HepG2 (cell line): ENCODE results near the gene APIP. TPM values are rescaled to one million over a fixed set of nuclear protein-coding genes. Genes with fewer than 3 reads are reported as not detected.

Experiments
- ELF4 ChIP-seq: sonication (generic); formaldehyde crosslinking; IDR thresholded peaks from 2 replicates; pipeline ENCODE4 v1.5.0; 2020; ENCODE audit warnings: missing genetic modification reagents, mild to moderate bottlenecking, moderate library complexity, borderline replicate concordance
- HHEX ChIP-seq: IDR thresholded peaks from 2 replicates; pipeline ENCODE4 v1.6.1; 2016; ENCODE audit warnings: control low read depth
- IRF2 ChIP-seq: IDR thresholded peaks from 2 replicates; pipeline ENCODE4 v1.6.1; 2018; ENCODE audit warnings: missing genetic modification reagents, missing compliant biosample characterization
- MAF1 ChIP-seq: sonication (generic); formaldehyde crosslinking; IDR thresholded peaks from 2 replicates; pipeline ENCODE4 v1.5.0; 2020; ENCODE audit warnings: missing genetic modification reagents, borderline replicate concordance
- MATR3 ChIP-seq: sonication (generic); formaldehyde crosslinking; IDR thresholded peaks from 2 replicates; pipeline ENCODE4 v1.4.0; 2020; ENCODE audit warnings: missing genetic modification reagents
- PCBP2 ChIP-seq: fragments of 200-400 bp; formaldehyde crosslinking; optimal IDR thresholded peaks from 2 replicates; pipeline ENCODE3; 2018; ENCODE audit warnings: low read length, low read depth; ENCODE audit not compliant: poor library complexity, severe bottlenecking
- RARA ChIP-seq: IDR thresholded peaks from 2 replicates; pipeline ENCODE4 v1.6.1; 2016; ENCODE audit warnings: missing genetic modification reagents, missing compliant biosample characterization
- SMAD9 ChIP-seq: sonication (generic); formaldehyde crosslinking; IDR thresholded peaks from 2 replicates; pipeline ENCODE4 v1.5.1; 2020; ENCODE audit warnings: mild to moderate bottlenecking, missing genetic modification reagents
- SMARCE1 ChIP-seq: fragments of 450-650 bp; IDR thresholded peaks from 2 replicates; pipeline ENCODE4 v1.6.1; 2017; ENCODE audit warnings: borderline replicate concordance
- SOX6 ChIP-seq, 2 experiments: fragments of 450-650 bp in 1 of 2; sonication (generic) in 1 of 2; formaldehyde crosslinking in 1 of 2; IDR thresholded peaks; 2 replicates each; pipeline versions ENCODE4 v1.4.0 to v1.6.1; 2017 to 2020; ENCODE audit warnings: antibody characterized with exemption in 1 of 2, mild to moderate bottlenecking in 1 of 2, missing genetic modification reagents in 1 of 2
- ZBTB21 ChIP-seq: sonication (generic); formaldehyde crosslinking; IDR thresholded peaks from 2 replicates; pipeline ENCODE4 v1.4.0; 2020; ENCODE audit warnings: missing genetic modification reagents
- ZFP62 ChIP-seq: sonication (generic); formaldehyde crosslinking; IDR thresholded peaks from 2 replicates; pipeline ENCODE4 v1.4.0; 2020; ENCODE audit warnings: missing genetic modification reagents
- ZNF329 ChIP-seq: sonication (generic); formaldehyde crosslinking; IDR thresholded peaks from 2 replicates; pipeline ENCODE4 v1.9.0; 2021; ENCODE audit warnings: low read depth, mild to moderate bottlenecking, missing genetic modification reagents
- ZNF362 ChIP-seq: sonication (generic); formaldehyde crosslinking; IDR thresholded peaks from 2 replicates; pipeline ENCODE4 v1.4.0; 2020; ENCODE audit warnings: missing genetic modification reagents, mild to moderate bottlenecking, borderline replicate concordance
- ZNF431 ChIP-seq: sonication (generic); formaldehyde crosslinking; IDR thresholded peaks from 2 replicates; pipeline ENCODE4 v1.9.0; 2022; ENCODE audit warnings: missing genetic modification reagents, low read depth, mild to moderate bottlenecking, borderline replicate concordance
- ZNF703 ChIP-seq: sonication (generic); formaldehyde crosslinking; IDR thresholded peaks from 2 replicates; pipeline ENCODE4 v1.5.1; 2020; ENCODE audit warnings: missing genetic modification reagents, mild to moderate bottlenecking, moderate library complexity, borderline replicate concordance
- ZSCAN12 ChIP-seq: sonication (generic); formaldehyde crosslinking; IDR thresholded peaks from 2 replicates; pipeline ENCODE4 v1.9.0; 2021; ENCODE audit warnings: mild to moderate bottlenecking, missing genetic modification reagents
- ZSCAN20 ChIP-seq: sonication (generic); formaldehyde crosslinking; IDR thresholded peaks from 2 replicates; pipeline ENCODE4 v1.4.0; 2020; ENCODE audit warnings: missing genetic modification reagents, mild to moderate bottlenecking, borderline replicate concordance
- polyA plus RNA-seq, 8 experiments: library from polyadenylated mRNA; depleted of rRNA in 3 of 8; stranded (reverse) in 7 of 8; unstranded in 1 of 8; fragments of >200 nt; fragmentation: Illumina TruSeq in 4 of 8; extraction: Trizol in 4 of 8; gene quantifications; 2 replicates each; pipeline versions ENCODE4 v1.2.1 to v1.2.3, GENCODE V29; 2011 to 2016; ENCODE audit warnings: low read depth in 4 of 8, missing spikeins in 1 of 8, mixed read lengths in 1 of 8; ENCODE audit not compliant: insufficient read depth in 1 of 8
- total RNA-seq, 5 experiments: library from RNA; depleted of rRNA; stranded (reverse); fragments of >200 nt; fragmentation: Illumina TruSeq; extraction: Trizol; gene quantifications; 2 replicates each; pipeline ENCODE4 v1.2.3, GENCODE V29; 2016; ENCODE audit warnings: low read depth in 1 of 5
- TF ChIP-seq, protein P1 (sequence below): sonication (generic); formaldehyde crosslinking; IDR thresholded peaks from 2 replicates; pipeline ENCODE4 v1.4.0; 2020; ENCODE audit warnings: missing genetic modification reagents
- TF ChIP-seq, protein P2 (sequence below): sonication (generic); formaldehyde crosslinking; IDR thresholded peaks from 2 replicates; pipeline ENCODE4 v1.5.0; 2020; ENCODE audit warnings: mild to moderate bottlenecking, low read depth, missing genetic modification reagents, borderline replicate concordance
- TF ChIP-seq, protein P3 (sequence below): sonication (generic); formaldehyde crosslinking; IDR thresholded peaks from 2 replicates; pipeline ENCODE4 v1.5.1; 2020; ENCODE audit warnings: mild to moderate bottlenecking, moderate library complexity, missing genetic modification reagents
- TF ChIP-seq, protein P4 (sequence below): sonication (generic); formaldehyde crosslinking; IDR thresholded peaks from 2 replicates; pipeline ENCODE4 v1.4.0; 2020; ENCODE audit warnings: low read depth, mild to moderate bottlenecking, missing genetic modification reagents

Gene APIP
- total and polyA plus RNA-seq, 2 of the 13 experiments (the other 11 are each of a cell fraction or from before 2014, with no cell fraction given), result 16.9 to 31.0 TPM

DNA sequence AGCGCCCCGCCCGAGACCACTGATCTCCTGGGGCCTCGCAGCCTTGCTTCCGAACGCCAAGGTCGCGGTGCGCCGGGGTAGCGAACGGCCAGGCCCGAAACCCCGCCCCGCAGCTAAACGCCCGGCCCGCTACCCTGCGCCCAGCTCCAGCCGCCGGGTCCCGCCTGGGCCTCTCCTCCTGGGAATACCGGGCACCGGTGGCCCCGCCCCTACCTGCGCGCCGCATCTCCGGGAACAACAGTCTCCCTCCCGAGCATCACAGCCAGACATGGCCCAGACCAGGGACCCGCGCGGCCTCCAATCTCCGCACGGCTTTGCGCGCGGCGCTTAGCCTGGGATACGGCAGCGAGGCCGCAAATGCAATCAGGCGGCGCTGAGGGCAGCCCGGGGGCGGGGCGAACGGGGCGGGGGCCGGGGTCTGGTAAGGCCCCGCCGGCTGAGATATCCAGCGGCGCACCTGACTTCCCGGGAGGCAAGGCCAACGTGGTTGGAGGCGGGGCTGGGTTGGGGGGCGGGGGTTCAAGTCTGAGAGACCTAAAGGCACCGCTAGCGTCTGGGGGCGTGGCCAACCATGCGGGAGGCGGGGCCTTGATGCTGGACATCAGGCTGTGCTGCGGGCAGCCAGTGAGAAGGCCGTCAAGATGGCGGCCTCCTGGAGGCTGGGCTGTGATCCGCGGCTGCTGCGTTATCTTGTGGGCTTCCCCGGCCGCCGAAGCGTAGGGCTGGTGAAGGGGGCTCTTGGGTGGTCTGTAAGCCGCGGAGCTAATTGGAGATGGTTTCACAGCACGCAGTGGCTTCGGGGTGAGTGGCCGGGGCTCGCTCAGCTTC lies at the start of gene APIP, which contains the start of gene PDHX (continued):
- TF ChIP-seq, protein P1, sequence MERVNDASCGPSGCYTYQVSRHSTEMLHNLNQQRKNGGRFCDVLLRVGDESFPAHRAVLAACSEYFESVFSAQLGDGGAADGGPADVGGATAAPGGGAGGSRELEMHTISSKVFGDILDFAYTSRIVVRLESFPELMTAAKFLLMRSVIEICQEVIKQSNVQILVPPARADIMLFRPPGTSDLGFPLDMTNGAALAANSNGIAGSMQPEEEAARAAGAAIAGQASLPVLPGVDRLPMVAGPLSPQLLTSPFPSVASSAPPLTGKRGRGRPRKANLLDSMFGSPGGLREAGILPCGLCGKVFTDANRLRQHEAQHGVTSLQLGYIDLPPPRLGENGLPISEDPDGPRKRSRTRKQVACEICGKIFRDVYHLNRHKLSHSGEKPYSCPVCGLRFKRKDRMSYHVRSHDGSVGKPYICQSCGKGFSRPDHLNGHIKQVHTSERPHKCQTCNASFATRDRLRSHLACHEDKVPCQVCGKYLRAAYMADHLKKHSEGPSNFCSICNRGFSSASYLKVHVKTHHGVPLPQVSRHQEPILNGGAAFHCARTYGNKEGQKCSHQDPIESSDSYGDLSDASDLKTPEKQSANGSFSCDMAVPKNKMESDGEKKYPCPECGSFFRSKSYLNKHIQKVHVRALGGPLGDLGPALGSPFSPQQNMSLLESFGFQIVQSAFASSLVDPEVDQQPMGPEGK, result peak; percentile 74; the same call in 1 of the 2 replicates
- TF ChIP-seq ZFP62 (CRISPR knock-in tag) (no peak), RARA (CRISPR knock-in tag) (peak; percentile 49), ZSCAN12 (CRISPR knock-in tag) (peak; percentile 41; the same call in 1 of the 2 replicates), ZBTB21 (CRISPR knock-in tag) (0 out of 2 replicates have a peak, but pooled peaks have one; percentile 38), SOX6 (IDR thresholded peaks at IDR 0.05) (no peak), SOX6 (CRISPR knock-in tag; IDR thresholded peaks at IDR 0.05) (peak; percentile 71), ZNF703 (CRISPR knock-in tag) (no peak; the same call in 1 of the 2 replicates), IRF2 (no peak; the same call in 1 of the 2 replicates), SMARCE1 (no peak), HHEX (CRISPR knock-in tag) (no peak), ZNF431 (no peak), ZNF362 (CRISPR knock-in tag) (no peak), PCBP2 (no peak), ELF4 (no peak; the same call in 1 of the 2 replicates), SMAD9 (CRISPR knock-in tag) (0 out of 2 replicates have a peak, but pooled peaks have one; percentile 77), MATR3 (no peak), ZNF329 (CRISPR knock-in tag) (0 out of 2 replicates have a peak, but pooled peaks have one; percentile 63), ZSCAN20 (CRISPR knock-in tag) (peak; percentile 71; the same call in 1 of the 2 replicates), MAF1 (CRISPR knock-in tag) (peak; percentile 44; the same call in 1 of the 2 replicates)
- TF ChIP-seq, protein P2, sequence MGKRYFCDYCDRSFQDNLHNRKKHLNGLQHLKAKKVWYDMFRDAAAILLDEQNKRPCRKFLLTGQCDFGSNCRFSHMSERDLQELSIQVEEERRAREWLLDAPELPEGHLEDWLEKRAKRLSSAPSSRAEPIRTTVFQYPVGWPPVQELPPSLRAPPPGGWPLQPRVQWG (CRISPR knock-in tag), result no peak
- TF ChIP-seq, protein P3, sequence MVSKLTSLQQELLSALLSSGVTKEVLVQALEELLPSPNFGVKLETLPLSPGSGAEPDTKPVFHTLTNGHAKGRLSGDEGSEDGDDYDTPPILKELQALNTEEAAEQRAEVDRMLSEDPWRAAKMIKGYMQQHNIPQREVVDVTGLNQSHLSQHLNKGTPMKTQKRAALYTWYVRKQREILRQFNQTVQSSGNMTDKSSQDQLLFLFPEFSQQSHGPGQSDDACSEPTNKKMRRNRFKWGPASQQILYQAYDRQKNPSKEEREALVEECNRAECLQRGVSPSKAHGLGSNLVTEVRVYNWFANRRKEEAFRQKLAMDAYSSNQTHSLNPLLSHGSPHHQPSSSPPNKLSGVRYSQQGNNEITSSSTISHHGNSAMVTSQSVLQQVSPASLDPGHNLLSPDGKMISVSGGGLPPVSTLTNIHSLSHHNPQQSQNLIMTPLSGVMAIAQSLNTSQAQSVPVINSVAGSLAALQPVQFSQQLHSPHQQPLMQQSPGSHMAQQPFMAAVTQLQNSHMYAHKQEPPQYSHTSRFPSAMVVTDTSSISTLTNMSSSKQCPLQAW (CRISPR knock-in tag), result peak; percentile 73
- TF ChIP-seq, protein P4, sequence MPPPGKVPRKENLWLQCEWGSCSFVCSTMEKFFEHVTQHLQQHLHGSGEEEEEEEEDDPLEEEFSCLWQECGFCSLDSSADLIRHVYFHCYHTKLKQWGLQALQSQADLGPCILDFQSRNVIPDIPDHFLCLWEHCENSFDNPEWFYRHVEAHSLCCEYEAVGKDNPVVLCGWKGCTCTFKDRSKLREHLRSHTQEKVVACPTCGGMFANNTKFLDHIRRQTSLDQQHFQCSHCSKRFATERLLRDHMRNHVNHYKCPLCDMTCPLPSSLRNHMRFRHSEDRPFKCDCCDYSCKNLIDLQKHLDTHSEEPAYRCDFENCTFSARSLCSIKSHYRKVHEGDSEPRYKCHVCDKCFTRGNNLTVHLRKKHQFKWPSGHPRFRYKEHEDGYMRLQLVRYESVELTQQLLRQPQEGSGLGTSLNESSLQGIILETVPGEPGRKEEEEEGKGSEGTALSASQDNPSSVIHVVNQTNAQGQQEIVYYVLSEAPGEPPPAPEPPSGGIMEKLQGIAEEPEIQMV (CRISPR knock-in tag), result no peak
